Right renal cortex interstitium (tissue), 3 donors: ENCODE data around the gene ZNF286A. TPM values are rescaled to one million over a fixed set of nuclear protein-coding genes. Genes with fewer than 3 reads are reported as not detected.
"Not testable (repeated sequence)": the region's sequence is repeated elsewhere in the genome, so short reads cannot be mapped to it uniquely, and the experiment has no call there.

Source experiments
- DNase-seq, 3 donors: peaks; one replicate each; pipeline ENCODE4 v3.0.0-alpha.2; 2013; ENCODE audit warnings: low read depth in 3 of 3, low spot score in 2 of 3
- polyA plus RNA-seq, 3 donors: library from polyadenylated mRNA; unstranded; fragments of 120-200 nt; gene quantifications; one replicate each; pipeline ENCODE4 v1.2.1, GENCODE V29; 2013; ENCODE audit not compliant: insufficient read length in 3 of 3

The ZNF286A gene
- polyA plus RNA-seq, 3 donors = 42.7 to 46.9 (median 45.2) TPM

- DNase-seq = not testable (repeated sequence)
These were observed 12.1 kb upstream of the ZNF286A start for GRCh38 chr17:15687494-15687893.

GRCh38 chr17:15698967-15699366, 585 bp upstream of the ZNF286A start:
- not testable (repeated sequence) for DNase-seq

GRCh38 chr17:15699937-15700336, 385 bp downstream of the ZNF286A start:
- DNase-seq = not testable (repeated sequence)

DNA sequence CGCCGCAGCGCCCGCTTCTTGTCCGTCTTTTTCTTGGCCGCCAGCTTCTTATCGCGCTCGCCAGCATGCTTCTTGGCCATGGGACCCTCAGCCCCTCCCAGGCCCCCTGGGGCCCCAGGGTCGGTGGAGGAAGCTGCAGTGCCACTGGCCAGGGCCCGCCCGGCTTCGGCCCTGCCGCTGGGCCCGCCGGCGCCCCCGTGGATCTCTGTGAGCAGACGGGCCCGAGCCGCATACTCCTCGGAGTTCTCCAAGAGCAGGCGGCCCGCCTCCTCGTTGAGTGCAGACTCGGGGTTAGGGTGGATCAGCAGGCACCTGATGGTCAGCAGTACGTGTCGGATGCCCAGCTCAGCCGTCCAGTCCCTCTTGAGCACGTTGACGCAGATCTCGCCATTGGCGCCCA, 4.7 kb downstream of the ZNF286A start:
- DNase-seq = not testable (repeated sequence)

DNA sequence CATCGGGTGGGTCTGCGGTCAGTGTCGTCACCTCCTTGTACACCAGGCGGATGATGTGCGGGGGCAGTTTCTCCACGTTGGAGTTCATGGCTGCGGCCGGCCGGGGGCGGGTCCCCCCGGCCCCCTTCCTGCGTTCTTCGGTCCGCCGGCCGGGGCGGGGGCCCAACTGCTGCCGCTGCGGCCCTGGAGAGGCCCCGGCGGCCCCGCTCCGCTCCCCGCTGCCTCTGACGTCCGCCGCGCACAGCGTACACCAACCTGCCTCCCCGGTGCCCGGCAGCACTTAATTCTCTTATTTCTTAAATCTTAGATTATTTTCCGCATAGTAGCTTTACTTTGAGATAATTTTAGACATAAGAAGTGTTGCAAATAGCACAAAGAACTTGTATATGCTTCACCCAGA, 5.3 kb downstream of the ZNF286A start:
- not testable (repeated sequence) for DNase-seq

- not testable (repeated sequence) for DNase-seq
These were observed 9.3 kb downstream of the ZNF286A start for GRCh38 chr17:15708879-15709278.

GRCh38 chr17:15716601-15717563, 17.3 kb downstream of the ZNF286A start:
- not testable (repeated sequence) for DNase-seq

- not testable (repeated sequence) for DNase-seq
These were observed 31.0 kb downstream of the ZNF286A start for GRCh38 chr17:15730535-15730934.

GRCh38 chr17:15731900-15732299, 32.3 kb downstream of the ZNF286A start, which contains the start of gene TBC1D26:
Gene TBC1D26, plus strand, starts transcription at chr17:15732283. Its CDS starts 3,066 bp downstream, at chr17:15735349.
- DNase-seq = not testable (repeated sequence)

DNA sequence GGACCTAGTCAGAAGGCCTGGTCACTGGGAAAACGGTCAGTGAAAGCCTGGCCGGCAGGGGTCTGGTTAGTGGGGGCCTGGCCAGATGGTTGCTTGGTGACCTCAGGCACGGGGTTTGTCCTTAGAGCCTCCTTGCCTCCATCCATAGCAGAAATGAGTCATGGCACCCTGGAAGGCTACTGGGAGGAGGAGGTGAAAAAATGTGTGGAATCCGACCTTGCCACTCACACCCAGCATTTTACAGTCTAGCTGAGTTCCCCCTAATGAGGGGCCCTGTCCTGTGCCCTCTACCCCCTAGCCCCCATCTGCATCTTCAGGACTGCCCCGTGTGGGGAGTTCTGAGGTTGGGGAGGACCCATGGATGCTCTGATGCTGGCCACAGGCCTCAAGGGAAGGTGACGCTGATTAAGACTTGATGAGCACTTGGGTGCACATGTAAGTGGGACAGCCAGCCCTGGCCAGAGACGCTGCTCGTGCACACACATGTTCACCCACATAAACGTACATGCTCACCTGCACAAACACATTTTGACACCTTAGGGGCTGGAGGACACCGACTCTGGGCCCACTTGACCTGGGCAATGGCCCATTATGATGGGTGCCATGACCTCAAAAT, 33.7 kb downstream of the ZNF286A start:
- not testable (repeated sequence) for DNase-seq

GRCh38 chr17:15736578-15736977, 37.0 kb downstream of the ZNF286A start:
- not testable (repeated sequence) for DNase-seq

DNA sequence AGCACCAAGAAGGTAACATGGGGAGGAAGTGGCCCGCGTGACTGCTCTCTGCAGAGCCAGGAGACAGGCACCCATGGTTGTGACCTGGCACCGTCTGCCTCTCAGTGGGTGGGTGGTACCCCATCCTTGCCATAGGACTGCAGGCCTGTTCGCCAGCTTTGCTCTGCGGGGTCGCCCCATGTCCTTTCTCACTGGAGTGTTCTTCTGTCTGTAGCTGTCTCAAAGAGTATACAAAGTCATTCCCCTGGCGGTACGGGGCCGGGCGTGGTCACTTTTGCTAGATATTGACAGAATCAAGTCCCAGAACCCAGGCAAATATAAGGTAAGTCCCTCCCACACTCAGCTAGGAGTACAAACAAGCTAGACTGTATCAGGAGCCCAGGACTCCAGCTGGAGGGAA, 38.5 kb downstream of the ZNF286A start:
- no peak for DNase-seq

DNA sequence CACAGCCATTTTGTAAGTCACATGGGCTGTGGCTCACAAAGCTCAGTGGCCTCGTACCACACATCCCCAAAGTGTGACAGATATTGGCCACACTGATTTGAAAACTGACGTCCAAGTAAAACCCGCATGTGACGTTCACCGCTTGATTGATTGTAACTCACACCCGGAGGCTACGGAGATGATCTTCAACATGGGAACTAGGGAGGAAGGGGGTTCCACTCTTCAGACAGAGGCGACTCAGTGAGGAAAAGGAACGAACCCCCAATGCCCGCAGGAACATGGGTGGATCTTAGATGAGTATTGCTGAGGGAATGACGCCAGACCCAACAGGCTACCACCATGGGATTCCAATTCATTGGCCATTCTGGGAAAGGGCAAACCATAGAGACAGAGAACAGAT, 39.7 kb downstream of the ZNF286A start:
- not testable (repeated sequence) for DNase-seq

DNA sequence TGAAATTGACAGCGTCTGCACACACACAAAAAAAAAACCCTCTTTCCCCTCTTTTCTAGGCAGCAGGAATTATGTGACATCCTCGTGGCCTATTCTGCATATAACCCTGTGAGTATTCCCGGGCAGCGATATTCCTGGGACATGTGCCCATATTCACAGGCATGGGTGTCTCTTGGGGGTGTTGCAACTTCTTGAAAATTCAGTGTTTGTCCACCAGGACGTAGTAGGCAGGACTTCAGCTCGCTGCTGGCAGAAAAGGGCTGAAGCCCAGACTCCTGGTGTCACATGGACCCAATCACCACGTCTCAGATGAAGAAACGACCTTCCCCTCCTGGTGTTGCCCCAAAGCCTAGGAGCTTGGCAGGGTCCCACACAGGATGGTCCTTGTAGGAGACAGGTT, 40.5 kb downstream of the ZNF286A start:
- not testable (repeated sequence) for DNase-seq

- DNase-seq = no peak
These were observed 41.1 kb downstream of the ZNF286A start for GRCh38 chr17:15740570-15741120.

DNA sequence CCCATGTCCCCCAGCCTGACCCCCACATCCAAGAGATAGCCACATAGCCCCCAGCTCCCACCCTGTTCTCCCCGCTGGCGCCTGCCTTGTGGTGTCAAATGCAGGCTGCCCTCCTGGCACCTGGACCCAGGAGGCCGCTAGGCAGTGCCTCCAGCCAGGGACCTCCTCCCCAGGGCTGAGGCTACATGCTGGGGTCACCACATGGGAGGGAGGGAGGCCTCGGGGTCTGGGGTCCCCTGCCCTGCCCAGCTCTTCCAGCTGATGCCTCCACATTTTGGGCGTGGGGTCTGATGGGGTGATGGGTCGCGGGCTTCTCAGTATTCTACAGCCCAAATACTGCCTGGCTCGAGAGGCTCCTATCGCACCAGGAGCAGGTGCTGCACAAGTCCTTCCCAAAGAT, 42.1 kb downstream of the ZNF286A start:
- DNase-seq = no peak

GRCh38 chr17:15742051-15742795, 42.7 kb downstream of the ZNF286A start:
- DNase-seq = no peak

DNA sequence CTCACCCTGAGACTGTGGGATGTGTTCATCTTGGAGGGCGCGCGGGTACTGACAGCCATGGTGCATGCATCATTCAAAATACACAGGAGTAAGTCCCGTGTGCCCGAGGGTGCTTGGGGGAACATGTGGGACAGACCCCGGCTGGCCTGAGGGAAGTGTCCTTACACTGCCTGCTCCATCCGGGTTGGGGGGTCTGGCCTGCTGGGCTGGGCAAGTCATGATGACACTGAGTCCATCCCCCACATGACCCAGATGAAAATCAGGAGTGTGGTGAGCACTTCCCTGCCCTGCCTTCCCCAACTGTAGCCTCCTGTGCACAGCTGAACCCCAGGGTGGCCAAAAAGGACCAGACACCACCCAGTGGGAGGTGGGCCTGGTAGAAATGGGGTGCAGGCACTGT, 43.4 kb downstream of the ZNF286A start:
- no peak for DNase-seq

DNA sequence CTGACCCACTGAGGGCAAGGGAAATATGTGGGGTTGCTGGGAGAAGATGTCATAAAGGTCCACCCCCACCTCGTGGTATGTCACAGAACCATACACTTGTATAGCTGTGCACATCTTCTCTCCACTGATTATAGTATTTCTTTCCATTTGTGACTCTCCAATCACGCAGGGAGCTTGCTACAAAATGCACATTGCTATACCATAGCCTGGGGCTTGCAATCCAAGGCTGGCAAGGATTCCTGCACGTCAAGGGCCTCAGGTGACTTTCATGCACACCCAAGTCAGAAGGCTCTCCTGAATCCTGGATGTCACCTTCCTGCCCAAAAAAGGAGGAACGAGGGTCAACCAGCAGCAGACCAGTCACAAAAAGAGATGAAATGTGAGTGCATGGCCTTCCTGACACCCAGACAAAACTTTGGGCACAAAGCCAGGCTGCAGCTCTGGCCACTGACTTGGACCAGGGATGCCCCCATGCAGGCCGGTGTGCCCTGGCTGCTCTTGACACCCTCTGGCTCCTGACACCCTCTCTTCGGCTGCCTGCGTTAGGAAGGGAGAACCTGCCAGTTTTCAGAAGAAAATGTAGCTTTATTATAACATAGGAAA, 44.6 kb downstream of the ZNF286A start:
- no peak for DNase-seq

GRCh38 chr17:15744885-15745284, 45.3 kb downstream of the ZNF286A start:
- no peak for DNase-seq
